Left kidney (tissue), 2 donors: ENCODE results near the gene CBX8. TPM values are rescaled to one million over a fixed set of nuclear protein-coding genes. Genes with fewer than 3 reads are reported as not detected.

ENCODE experiments used
- DNase-seq: peaks from one replicate; pipeline ENCODE4 v3.0.0-alpha.2; 2013
- polyA plus RNA-seq: library from polyadenylated mRNA; unstranded; fragments of 120-200 nt; gene quantifications from one replicate; pipeline ENCODE4 v1.2.1, GENCODE V29; 2013; ENCODE audit not compliant: insufficient read length

CBX8 gene
- polyA plus RNA-seq, 1 donor = 11.6 TPM

DNA sequence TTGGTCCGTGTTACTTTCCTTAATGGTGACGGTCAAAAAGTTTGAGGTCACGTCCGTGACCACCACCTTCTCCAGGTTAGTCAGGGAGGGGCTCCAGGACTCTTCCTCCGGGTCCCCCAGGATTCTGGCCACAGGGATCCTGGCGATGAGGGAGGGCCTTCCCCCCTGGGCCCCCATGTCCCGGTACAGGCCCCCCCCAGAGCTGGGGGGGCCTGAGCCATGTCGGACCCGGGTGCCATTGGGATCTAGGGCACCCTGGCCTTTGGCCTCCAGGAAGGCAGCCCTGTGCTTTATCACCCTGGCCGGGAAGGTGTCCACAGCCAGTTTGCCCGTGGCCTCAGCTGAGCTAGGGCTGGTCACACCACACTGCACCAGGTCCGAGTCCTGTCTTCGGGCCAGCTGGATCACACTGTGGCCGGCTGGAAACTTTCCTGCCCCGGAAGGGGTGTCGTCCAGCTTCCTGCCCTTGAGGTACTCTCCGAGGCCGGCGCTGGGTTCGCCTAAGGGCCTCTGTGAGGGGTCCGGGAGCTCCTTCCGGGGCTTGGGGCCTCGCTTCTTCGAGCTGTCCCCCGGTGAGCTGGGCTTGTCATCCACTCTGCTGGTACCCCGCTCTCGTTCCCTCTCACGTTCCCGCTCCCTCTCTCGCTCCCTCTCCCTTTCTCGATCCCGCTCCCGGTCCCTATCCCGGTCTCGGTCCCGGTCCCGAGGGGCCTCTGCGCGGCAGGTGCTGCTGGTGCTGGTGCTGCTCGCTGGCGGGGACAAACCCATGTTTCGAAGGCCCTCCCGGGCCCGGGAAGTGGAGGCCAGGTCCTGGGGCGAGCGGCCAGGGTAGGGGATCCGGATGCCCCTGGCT is 2.0 kb downstream of the CBX8 start:
- DNase-seq = no peak

DNA sequence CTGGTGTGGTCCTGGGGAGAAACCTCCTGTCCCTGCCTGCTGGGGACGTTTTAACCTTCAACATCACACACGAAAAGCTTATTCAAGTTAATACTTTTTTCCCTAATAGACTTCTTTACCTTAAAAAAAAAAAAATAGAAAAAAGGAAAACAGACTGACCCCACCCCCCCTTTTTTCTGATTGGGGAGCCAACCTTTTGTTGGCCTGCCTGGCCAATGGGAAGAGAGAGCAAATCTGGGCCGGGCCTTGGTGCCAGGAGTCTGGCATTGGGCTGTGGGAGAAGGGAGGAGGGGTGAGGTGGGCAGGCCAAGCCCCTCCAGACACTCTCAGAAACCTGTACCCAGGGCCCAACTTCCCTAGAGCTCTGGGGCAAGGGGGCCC is 3.0 kb downstream of the CBX8 start:
- DNase-seq = no peak

DNA sequence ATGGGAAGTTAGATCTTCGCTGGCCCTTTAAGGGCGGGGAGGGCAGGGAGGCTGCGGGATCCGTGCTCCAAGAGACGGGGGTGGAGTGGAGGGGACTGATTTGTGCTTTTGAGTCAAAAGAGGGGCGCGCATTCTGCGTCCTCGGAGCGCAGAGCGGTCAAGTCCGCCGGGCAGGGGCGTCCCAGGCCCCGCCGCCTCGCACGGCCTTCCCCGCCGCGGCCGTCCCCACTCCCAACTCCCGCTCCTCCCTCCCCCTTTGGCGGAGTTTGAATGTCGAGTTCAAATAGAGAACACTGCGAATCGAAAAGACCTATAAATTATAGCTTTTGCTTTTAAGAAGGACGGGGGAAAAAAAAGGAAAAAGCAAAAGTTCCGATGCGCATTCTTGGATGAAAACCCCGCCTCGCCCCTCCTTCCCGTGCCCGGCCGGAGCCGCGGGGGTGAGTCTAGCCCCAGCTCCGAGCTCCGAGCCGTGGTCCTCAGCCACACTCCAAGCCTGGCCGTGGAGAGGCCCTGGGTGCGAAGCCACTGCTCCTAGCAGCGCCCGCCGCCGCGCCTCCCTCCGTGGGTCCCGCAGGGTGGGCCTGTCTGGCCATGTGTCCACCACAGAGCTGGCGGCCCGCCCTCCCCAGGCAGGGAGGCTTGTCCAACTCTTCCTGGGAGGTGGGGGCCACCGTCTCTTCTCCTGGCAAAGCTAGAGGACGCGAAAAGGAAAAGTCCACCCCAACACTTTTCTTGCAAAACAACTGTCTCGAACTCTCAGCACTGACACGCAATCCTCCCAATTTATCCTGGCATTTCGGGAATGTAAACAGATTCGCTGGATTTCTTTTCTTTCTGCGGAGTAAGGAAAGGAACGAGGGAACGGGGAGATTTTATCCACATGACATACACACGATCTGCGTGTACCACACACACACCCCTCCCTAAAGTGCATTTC is 3.6 kb downstream of the CBX8 start:
- DNase-seq = peak; percentile 68

DNA sequence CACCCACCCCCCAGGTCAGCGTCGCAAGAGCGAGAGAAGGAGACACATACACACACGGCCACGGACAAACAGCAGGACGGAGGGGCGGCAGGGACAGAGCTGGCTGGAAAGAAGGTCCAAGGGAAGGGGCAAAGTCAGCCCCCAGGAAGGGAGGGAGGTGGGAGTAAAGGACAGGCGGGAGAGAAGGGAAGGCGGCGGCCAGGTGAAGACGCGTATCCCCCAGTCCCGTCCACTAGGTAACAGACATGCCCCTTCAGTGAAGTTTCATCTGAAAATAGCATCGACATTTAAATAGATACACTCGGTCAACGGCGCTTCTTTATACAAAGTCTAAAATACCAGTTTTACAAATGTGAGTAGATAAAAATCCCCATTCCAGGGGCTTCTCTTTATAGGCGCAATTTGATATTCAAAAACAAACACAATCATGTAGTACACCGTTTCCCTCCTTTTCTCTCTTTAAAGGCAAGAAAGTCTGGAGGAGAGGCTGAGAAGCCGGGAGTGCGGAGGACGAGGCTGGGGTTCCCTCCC is 4.5 kb downstream of the CBX8 start:
- peak; percentile 10 for DNase-seq

DNA sequence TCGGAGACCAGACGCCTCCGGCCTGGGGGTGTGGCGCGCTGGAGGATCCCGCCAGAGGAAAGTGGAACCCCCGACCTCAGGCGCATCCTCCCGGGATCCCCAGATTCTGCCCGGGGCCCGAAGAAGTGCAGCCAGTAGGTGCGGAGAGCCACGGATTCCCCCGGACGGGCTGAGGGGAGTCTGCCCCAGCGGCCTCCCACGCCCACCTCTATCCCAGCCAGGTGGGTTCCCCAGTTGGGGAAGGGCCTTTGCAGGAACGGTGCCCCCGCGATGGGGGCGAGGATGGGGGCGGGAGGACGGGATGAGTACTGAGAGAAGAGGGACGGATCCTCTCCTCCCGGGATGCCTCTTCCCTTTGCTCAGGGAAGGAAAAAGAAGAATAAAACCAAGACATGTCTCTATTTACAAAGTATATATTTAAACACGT is 5.1 kb downstream of the CBX8 start:
- no peak for DNase-seq

DNA sequence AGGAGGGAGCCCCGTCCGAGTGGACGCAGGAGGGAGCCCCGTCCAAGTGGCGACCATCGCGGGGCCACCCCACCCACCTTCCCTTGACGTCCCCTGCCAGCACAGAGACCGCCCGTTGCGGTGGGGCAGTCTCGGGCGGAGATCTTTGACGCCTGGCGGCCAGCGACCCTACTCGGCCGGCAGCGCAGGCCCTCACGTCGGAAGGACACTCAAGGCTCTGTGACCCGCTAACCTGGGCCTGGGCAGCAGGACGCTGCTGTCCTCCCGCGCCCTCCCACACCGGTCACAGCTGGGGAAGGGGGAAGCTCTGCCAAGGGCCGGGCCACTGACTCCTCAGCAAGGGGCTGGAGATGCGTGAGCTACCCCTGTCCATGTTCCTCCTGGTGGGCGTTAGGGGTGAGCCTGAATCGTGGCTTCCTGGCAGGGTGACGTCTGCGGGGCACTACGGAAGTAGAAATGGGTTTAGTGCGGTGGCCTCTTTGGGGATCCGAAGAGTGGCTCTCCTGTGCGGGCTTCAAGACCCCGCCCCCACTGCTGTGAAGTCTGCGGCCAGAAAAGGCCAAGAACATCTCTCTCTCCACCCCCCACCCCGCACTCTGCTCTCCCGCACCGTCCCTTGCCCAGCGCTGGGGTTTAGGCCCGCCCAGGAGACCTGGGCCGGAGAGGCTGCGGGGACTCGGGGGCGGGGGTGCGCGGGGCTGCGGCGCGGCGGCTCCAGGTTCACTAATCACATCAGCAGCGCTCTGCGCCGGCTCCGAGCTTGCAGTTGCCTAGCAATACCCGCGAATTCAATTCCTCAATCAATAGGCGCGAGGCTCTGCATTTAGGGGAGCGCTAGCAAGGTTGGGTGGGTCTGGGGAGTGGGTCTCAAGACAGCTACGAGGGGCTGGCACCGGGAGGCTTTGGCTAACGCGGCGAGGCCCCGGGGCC is 5.8 kb downstream of the CBX8 start:
- no peak for DNase-seq

DNA sequence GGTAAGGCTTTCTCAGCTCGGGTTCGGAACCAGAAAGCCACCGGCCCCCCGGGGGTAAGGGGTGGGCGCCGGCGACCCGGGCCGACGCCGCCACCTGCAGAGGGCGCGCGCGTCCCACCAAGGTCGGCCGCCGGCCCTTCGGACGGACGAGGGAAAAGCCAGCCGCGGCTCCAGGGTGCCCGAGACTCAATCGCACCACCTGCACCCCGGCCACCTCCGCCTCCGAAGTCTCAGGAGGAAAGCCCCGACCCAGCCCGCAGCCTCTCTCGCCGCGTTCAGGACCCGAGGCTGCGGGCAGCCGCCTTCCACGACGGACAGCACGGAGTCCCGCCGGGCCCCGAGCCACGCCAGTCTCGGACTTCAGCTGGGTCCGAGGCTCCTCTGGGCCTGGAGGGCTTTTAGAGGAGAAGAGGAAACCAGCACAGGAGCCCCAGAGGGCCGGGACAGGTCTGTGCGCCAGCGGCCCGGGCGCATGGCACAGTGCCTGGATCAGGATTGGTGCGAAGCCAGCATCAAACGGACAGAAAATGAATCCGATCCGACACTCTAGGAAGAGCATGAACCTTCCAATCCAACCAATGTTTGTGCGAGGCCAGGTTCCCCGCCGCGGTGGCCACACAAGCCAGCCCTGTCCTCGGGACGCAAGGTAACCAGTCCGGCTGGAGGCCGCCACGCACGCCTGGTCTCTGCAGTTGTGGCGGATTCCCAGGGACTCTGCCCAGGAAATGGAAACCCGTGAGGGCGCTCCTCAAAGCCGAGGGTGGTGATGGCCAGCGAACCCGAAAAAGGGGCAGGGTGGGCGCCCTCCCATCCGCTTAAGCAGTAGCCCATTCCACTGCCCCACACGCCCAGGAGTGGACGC is 6.7 kb downstream of the CBX8 start:
- peak; percentile 34 for DNase-seq

DNA sequence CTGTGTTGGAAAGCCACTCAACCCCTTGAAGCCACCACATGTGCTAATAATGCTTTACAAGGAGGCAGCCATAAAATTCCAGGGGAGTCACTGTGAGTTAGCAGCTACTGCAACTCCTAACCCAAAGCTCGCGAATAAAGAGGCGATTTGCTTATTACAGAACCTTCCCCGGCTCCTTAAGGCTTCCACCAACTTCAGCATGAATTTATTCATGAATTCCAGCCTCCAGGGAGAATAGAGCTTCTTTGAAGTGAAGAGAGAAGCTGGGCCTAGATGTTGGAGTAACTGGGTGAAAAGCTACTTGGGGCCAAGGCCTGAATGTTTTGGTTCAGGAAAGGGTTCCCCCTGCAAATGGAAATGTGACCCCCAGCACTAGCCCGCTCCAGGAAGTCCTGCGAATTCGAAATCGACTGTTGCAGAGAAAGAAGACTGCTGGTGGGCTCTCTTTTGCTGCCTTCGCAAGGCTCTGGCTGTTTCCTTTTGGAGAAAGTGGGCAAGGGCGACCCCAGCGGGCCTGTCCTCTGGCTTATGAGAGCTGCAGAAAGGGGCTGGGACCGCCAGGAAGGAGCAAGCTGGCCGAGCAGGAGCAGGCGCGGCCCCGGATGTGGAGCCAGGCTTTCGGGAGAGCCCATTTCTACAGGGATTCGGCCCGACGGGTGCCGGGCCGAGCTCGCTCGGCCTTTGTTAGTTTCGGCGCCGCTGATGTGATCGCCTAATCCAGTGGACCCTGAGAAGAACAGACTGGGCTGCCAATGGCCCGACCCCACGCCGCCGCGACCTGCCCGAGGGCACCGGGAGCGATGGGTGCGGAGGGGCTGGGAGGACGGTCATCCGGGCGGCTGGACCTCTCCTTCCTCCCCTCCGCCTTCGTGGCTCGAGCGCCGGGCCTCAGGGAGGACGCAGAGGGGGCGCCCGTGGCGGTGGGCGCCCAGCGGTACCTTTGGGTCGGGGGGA is 7.6 kb downstream of the CBX8 start:
- DNase-seq = peak; percentile 41

DNA sequence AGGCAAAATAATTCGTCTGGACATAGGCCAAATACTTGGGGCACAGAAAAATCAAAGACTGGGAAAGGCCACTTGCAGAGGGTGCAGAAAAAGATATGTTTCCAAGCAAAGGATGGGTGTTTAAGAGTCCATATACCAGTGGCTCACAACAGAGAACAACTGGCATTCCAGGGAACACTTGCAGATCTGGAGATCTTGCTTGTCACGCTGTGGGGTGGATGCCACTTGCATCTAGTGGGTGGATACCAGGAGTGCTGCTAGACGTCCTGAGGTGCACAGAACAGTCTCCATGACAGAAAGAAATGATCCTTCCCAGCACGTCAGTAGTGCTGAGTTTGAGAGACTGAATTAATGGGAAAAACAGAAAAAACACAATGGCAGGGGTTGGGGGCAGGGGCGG is 8.4 kb downstream of the CBX8 start:
- no peak for DNase-seq

DNA sequence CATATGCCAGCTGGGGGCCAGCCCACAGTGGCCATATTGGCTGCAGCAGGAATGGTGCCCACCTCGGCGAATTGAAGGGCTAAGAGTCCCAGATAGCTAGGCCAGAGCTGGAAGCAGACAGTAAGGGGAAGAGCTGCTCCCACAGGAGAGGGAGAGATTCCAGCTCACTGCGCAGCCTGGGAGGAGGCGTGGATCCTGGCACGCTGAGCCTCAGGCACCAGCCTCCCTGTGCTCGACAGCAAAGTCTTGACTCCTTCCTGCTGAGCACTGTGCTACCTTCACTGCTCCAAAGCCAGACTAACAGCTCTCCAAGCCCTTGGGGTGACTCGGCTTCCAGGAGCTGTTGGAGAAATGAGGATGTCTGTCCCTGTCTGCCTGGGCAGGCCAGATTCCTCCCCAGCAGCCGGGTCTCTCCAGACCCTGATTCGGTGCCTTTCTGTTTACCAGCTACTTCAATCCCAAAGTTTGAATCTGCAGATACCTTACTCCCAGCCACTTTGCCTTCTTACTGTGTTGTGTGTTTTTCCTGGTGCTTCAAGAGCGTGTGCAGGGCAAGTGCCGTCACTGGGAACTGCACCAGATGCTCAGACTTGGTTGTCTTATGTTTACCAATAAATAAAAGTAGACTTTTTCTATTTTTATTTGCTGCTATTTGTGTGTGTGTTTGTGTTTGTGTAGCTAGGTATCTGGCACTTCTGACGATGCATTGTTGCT is 9.8 kb downstream of the CBX8 start:
- no peak for DNase-seq

DNA sequence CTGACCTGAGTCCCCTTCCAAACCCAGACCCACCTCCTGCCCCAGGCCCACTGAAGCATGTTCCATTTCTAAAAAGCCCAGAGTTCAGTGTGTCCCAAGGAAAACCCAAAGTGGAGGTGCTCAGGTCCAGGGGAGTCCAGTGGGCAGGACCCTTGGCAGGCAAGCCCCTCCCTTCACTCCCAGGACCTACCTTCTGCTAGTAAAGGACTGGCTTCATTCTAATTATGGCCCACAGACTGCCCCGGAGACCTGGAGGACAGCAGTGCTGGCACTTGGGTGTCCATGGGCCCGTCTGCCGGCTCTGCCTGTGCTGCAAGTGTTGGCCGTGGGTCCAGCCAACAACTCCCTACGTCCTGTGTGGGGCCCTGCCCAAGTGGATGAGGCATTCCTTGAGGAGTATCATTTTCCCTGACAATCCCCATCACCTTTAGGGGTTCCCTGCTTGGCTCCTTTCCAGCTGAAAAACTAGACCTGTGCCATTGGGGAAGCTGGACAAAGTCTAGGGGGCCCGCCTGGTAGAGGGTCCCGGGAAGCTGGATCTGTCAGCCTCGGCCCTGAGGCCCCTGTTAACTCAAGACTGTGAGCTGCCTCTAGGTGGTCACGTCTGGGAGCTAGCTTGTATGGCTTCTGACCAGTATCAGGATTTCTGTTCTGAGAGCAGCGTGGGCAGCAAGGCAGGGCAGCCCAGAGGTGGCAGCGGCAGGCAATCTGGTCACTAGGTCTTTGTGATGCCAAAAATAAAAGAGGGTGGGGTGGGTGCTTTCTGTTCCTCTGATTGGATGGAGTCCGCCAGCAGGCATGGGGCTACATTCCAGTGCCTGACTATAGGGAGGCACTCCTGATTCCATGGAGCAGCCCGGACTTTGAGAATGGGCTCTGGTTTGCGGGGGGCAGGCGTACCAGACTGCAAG is 10.7 kb downstream of the CBX8 start:
- no peak for DNase-seq

DNA sequence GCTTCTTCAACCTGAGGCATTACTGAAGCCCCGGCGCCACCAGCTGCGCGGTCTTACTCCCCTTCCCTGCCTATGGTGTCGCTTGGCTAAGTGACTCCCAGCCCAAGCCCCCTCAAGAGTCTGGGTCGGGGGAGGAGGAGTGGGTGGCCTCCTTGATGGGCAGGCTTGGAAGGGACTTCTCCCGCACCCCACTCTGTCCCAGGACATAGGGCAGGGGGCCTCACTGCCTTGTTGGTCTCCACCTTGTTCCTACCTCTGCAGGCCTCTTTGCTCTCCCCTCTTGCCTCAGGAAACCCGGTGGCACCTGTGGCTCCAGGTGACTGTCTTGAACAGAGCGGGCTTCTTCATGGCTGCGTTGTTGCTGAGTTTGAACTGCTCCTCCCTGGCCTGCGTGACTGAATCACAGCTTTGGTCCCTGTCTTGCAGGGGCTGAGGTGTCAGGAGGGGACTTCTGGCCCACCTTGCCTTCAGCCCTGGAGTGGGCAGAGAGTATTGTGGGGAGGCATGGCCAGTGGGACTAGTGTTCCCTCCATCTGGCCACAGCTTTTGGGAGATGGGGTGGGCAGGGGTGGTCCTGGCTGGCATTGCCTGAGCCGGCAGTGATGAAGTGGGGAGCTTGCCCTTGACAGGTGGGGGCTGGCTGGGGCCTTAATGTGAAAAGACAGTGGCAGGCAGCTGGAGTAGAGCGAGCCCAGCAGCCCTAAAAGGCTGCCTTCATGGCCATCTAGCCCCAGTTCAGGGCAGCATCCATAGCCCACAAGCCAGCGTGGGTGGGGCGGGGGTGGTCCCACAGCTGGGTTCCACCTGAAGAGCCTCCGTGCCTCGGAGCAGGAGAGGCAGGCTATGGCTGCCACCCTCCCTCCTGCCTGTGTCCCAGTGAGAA is 11.6 kb downstream of the CBX8 start:
- no peak for DNase-seq

DNA sequence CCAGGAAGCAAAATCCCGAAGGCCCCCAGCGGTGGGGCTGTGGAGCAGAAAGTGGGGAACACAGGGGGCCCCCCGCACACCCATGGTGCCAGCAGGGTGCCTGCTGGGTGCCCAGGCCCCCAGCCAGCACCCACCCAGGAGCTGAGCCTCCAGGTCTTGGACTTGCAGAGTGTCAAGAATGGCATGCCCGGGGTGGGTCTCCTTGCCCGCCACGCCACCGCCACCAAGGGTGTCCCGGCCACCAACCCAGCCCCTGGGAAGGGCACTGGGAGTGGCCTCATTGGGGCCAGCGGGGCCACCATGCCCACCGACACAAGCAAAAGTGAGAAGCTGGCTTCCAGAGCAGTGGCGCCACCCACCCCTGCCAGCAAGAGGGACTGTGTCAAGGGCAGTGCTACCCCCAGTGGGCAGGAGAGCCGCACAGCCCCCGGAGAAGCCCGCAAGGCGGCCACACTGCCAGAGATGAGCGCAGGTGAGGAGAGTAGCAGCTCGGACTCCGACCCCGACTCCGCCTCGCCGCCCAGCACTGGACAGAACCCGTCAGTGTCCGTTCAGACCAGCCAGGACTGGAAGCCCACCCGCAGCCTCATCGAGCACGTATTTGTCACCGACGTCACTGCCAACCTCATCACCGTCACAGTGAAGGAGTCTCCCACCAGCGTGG is 12.4 kb downstream of the CBX8 start:
- DNase-seq = no peak

DNA sequence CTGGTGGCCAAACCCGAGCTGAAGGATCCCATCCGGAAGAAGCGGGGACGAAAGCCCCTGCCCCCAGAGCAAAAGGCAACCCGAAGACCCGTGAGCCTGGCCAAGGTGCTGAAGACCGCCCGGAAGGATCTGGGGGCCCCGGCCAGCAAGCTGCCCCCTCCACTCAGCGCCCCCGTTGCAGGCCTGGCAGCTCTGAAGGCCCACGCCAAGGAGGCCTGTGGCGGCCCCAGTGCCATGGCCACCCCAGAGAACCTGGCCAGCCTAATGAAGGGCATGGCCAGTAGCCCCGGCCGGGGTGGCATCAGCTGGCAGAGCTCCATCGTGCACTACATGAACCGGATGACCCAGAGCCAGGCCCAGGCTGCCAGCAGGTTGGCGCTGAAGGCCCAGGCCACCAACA is 13.0 kb downstream of the CBX8 start:
- DNase-seq = no peak

DNA sequence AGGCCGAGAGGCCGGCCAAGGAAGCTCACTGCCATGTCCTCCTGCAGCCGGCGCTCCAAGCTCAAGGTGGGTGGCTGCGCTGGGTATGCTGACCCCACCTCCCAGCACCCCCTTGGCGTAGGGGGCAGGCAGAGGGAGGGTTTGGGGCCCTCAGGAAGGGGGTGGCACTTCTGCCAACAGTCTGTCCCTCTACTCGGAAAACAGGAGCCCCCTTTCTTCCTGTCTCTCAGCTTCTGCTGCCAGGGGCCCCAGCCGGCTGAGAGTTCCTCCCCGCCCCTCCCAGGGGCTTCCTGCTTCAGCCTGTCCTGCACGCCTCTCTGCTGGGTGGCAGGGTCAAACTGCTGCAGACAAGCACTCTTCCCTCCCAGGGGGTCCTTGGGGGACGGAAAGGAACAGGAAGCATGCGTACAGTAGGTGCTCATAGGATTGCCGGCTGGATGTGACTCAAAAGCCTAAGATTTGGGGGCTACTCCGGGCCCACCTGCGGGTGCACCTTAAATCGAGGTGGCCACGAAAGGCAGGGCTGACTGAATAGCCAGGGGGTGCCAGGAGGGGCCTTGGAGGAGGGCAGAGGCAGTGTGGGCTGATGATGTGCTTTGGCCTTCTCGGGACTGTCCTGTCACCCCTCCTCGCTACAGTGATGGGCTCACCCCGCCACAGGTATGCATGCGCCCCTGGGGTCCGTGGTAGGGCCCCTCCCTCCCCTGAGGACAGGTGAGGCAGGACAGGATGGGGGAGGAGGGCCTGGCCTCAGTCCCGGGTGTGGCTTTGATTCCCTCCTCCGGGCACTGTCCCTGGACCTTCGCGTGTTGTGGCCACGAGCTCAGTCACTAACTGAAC is 14.9 kb downstream of the CBX8 start:
- no peak for DNase-seq
